ENCODE results near the gene UBE3D.

The UBE3D gene

DNA sequence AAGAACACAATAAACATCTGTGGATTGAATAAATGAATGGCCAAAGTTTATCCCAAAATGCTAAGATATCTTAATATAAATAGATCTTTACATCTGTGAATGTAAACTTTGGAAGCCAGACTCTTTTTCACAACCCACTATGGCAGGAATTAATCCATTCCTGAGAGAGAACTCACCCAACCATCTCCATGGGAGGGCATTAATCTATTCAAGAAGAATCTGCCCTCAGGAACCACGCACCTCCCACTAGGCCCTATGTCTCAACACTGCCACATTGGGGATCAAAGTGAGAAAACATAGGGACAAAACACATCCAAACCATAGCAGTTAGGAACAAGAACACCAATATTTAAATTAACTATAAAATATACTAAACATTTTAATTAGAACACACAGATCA is 3.4 kb downstream of the UBE3D start:
- no peak overlapping the region for H3K4me3 ChIP-seq (ENCODE audit: insufficient read depth, low read length, poor library complexity, severe bottlenecking)
- TF ChIP-seq, protein P1, sequence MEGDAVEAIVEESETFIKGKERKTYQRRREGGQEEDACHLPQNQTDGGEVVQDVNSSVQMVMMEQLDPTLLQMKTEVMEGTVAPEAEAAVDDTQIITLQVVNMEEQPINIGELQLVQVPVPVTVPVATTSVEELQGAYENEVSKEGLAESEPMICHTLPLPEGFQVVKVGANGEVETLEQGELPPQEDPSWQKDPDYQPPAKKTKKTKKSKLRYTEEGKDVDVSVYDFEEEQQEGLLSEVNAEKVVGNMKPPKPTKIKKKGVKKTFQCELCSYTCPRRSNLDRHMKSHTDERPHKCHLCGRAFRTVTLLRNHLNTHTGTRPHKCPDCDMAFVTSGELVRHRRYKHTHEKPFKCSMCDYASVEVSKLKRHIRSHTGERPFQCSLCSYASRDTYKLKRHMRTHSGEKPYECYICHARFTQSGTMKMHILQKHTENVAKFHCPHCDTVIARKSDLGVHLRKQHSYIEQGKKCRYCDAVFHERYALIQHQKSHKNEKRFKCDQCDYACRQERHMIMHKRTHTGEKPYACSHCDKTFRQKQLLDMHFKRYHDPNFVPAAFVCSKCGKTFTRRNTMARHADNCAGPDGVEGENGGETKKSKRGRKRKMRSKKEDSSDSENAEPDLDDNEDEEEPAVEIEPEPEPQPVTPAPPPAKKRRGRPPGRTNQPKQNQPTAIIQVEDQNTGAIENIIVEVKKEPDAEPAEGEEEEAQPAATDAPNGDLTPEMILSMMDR (IDR thresholded peaks at IDR 0.05; ENCODE audit: insufficient read depth, low read length, poor library complexity, severe bottlenecking): no peak
- no peak for TF ChIP-seq EZH2phosphoT487 (conservative IDR thresholded peaks at IDR 0.05; ENCODE audit: low read length)
- H4K20me1 ChIP-seq (ENCODE audit: low read depth, low read length): no peaks in the 10 kb centered on the region
- H3K36me3 ChIP-seq (ENCODE audit: low read length): peaks cover 3% of the 10 kb centered on the region; the same call in 1 of the 2 replicates
- H3F3A ChIP-seq (ENCODE audit: insufficient read depth): peaks cover 18% of the 10 kb centered on the region; the same call in 1 of the 2 replicates
- no peaks in the 10 kb centered on the region for H3K9me3 ChIP-seq (ENCODE audit: insufficient read depth, low read length)
- H2AFZ ChIP-seq (ENCODE audit: low read depth, low read length, severe bottlenecking): no peak overlapping the region
- no peaks in the 10 kb centered on the region for H3K27me3 ChIP-seq (ENCODE audit: low read length)
- H3K79me2 ChIP-seq (ENCODE audit: insufficient read depth, low read length): peaks cover 60% of the 10 kb centered on the region
- H3K27ac ChIP-seq (ENCODE audit: low read depth, low read length): no peak overlapping the region
- H3K9ac ChIP-seq (ENCODE audit: low read length): no peak overlapping the region
- no peaks in the 10 kb centered on the region for H3K9me2 ChIP-seq (replicated peaks; ENCODE audit: insufficient read depth, low read length)
- no peak overlapping the region for H3K4me2 ChIP-seq (ENCODE audit: low read depth, low read length, poor library complexity, severe bottlenecking)

GRCh38 chr6:83061190-83061589 is 4.5 kb downstream of the UBE3D start:
- H3K79me2 ChIP-seq (ENCODE audit: insufficient read depth, low read length): peaks cover 60% of the 10 kb centered on the region
- H3K9me3 ChIP-seq (ENCODE audit: insufficient read depth, low read length): no peaks in the 10 kb centered on the region
- no peak overlapping the region for H3K27ac ChIP-seq (ENCODE audit: low read depth, low read length)
- no peak overlapping the region for H3K9ac ChIP-seq (ENCODE audit: low read length)
- H3K4me3 ChIP-seq (ENCODE audit: insufficient read depth, low read length, poor library complexity, severe bottlenecking): no peak overlapping the region
- no peak overlapping the region for H3K4me2 ChIP-seq (ENCODE audit: low read depth, low read length, poor library complexity, severe bottlenecking)
- no peaks in the 10 kb centered on the region for H3K27me3 ChIP-seq (ENCODE audit: low read length)
- TF ChIP-seq, protein P1 (IDR thresholded peaks at IDR 0.05; ENCODE audit: insufficient read depth, low read length, poor library complexity, severe bottlenecking): no peak
- TF ChIP-seq EZH2phosphoT487 (conservative IDR thresholded peaks at IDR 0.05; ENCODE audit: low read length): no peak
- H2AFZ ChIP-seq (ENCODE audit: low read depth, low read length, severe bottlenecking): no peak overlapping the region
- no peaks in the 10 kb centered on the region for H3K9me2 ChIP-seq (replicated peaks; ENCODE audit: insufficient read depth, low read length)
- no peaks in the 10 kb centered on the region for H4K20me1 ChIP-seq (ENCODE audit: low read depth, low read length)
- H3F3A ChIP-seq (ENCODE audit: insufficient read depth): peaks cover 10% of the 10 kb centered on the region; the same call in 1 of the 2 replicates
- peaks cover 7% of the 10 kb centered on the region; the same call in 1 of the 2 replicates for H3K36me3 ChIP-seq (ENCODE audit: low read length)

- TF ChIP-seq, protein P1 (IDR thresholded peaks at IDR 0.05; ENCODE audit: insufficient read depth, low read length, poor library complexity, severe bottlenecking): peak; percentile 63
- no peak for TF ChIP-seq EZH2phosphoT487 (conservative IDR thresholded peaks at IDR 0.05; ENCODE audit: low read length)
- H3K27ac ChIP-seq (ENCODE audit: low read depth, low read length): no peak overlapping the region
- H3K79me2 ChIP-seq (ENCODE audit: insufficient read depth, low read length): peaks cover 43% of the 10 kb centered on the region
- no peaks in the 10 kb centered on the region for H3K27me3 ChIP-seq (ENCODE audit: low read length)
- no peaks in the 10 kb centered on the region for H3K9me2 ChIP-seq (replicated peaks; ENCODE audit: insufficient read depth, low read length)
- no peaks in the 10 kb centered on the region for H4K20me1 ChIP-seq (ENCODE audit: low read depth, low read length)
- H3K4me3 ChIP-seq (ENCODE audit: insufficient read depth, low read length, poor library complexity, severe bottlenecking): no peak overlapping the region
- H3K4me2 ChIP-seq (ENCODE audit: low read depth, low read length, poor library complexity, severe bottlenecking): no peak overlapping the region
- no peaks in the 10 kb centered on the region for H3K9me3 ChIP-seq (ENCODE audit: insufficient read depth, low read length)
- peaks cover 7% of the 10 kb centered on the region; the same call in 1 of the 2 replicates for H3K36me3 ChIP-seq (ENCODE audit: low read length)
- no peak overlapping the region for H3K9ac ChIP-seq (ENCODE audit: low read length)
- no peak overlapping the region for H2AFZ ChIP-seq (ENCODE audit: low read depth, low read length, severe bottlenecking)
- H3F3A ChIP-seq (ENCODE audit: insufficient read depth): peaks cover 6% of the 10 kb centered on the region; the same call in 1 of the 2 replicates
Observed at GRCh38 chr6:83057705-83058321, 7.8 kb downstream of the UBE3D start.
